MCF 10A (cell line): ENCODE measurements around the gene NUDCD3. TPM values are rescaled to one million over a fixed set of nuclear protein-coding genes. Genes with fewer than 3 reads are reported as not detected.

Experiments used
- BruUV-seq: library from RNA; stranded (reverse); fragments of 400-500 nt; replicated peaks from 2 replicates; lab custom pipeline; 2021; lab: Mats Ljungman, UMichigan
- CTCF ChIA-PET: fragments of 300-600 bp; sonication (Branson Sonifier 250); formaldehyde crosslinking; extraction: SDS; loops from one replicate; lab custom pipeline; 2021; ENCODE audit warnings: antibody characterized with exemption, inconsistent platforms; lab: Yijun Ruan, JAX
- POLR2A ChIA-PET: fragments of 300-600, 350-650 bp; sonication (Branson Sonifier 250); formaldehyde crosslinking; extraction: SDS; loops from one replicate; lab custom pipeline; 2020; ENCODE audit warnings: antibody characterized with exemption, inconsistent platforms; lab: Yijun Ruan, JAX
- DNase-seq: peaks from one replicate; pipeline ENCODE4 v3.0.0-alpha.2; 2018; ENCODE audit not compliant: unreplicated experiment
- H3K27ac Mint-ChIP-seq: one replicate; pipeline ENCODE4 v1.8.0; 2022; ENCODE audit warnings: mild to moderate bottlenecking, low read depth, mixed read lengths; ENCODE audit not compliant: unreplicated experiment
- H3K27me3 Mint-ChIP-seq: one replicate; pipeline ENCODE4 v1.8.0; 2022; ENCODE audit warnings: mixed read lengths; ENCODE audit not compliant: insufficient read depth, unreplicated experiment
- H3K36me3 Mint-ChIP-seq: one replicate; pipeline ENCODE4 v1.8.0; 2022; ENCODE audit warnings: mild to moderate bottlenecking, moderate library complexity, mixed read lengths; ENCODE audit not compliant: insufficient read depth, unreplicated experiment
- H3K4me1 Mint-ChIP-seq: one replicate; pipeline ENCODE4 v1.8.0; 2022; ENCODE audit warnings: mixed read lengths; ENCODE audit not compliant: insufficient read depth, unreplicated experiment
- H3K4me3 Mint-ChIP-seq: one replicate; pipeline ENCODE4 v1.8.0; 2022; ENCODE audit warnings: mild to moderate bottlenecking, moderate library complexity, mixed read lengths; ENCODE audit not compliant: unreplicated experiment
- H3K9me3 Mint-ChIP-seq: one replicate; pipeline ENCODE4 v1.8.0; 2022; ENCODE audit warnings: mixed read lengths; ENCODE audit not compliant: unreplicated experiment
- intact Hi-C: fragments of 100-400 bp; cut with micrococcal nuclease; formaldehyde crosslinking; loops from 2 replicates; pipeline ENCODE4 v1.14.1; 2022
- total RNA-seq: library from RNA; stranded (reverse); gene quantifications from 2 replicates; pipeline ENCODE4 v1.2.3, GENCODE V29; 2022
- TF ChIP-seq, protein P1 (sequence below): fragments of 200-600 bp; IDR thresholded peaks from one replicate; pipeline ENCODE4 v1.8.0; 2022; ENCODE audit warnings: antibody characterized with exemption, mild to moderate bottlenecking; ENCODE audit not compliant: unreplicated experiment

The NUDCD3 gene
- total RNA-seq, 1 experiment from 2014 or later, result 85.5 TPM

DNA sequence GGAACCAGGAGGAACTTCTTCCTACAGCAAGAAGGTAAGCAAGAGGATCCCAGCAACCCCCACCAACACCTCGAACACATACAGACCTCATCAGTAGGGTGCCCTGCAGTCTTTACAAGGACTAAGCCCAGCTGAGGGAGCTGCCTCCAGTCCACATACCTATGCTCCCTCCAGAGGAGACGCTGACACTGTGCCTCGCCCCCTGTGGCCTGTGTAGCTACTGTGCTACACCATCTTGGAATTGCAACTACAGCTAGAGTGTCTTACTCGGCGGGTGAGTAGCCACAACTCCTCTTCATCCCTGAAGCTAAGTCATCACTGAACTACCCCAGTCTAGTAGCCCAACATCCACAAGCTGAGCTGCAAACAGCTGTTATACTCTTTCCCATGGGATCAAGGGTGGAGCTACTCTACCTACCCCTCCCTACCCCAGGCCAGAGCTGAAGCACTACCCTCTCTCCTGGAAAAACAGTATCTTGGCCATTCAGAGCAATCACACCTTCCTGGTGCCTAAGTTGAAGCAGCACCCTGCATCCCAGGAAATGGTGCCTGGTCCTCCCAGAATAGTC is 122.9 kb downstream of the NUDCD3 start:
- no TSS peak for BruUV-seq
- Mint-ChIP-seq H3K4me1 (no peaks in the 10 kb centered on the region), H3K36me3 (no peaks in the 10 kb centered on the region), H3K4me3 (no peak overlapping the region), H3K27me3 (peaks cover 4% of the 10 kb centered on the region), H3K27ac (no peak overlapping the region), H3K9me3 (no peaks in the 10 kb centered on the region)
- no peak for DNase-seq
- ChIA-PET POLR2A (interaction anchor here (0.5 kb wide), 1 partner anchor 203 kb away, joined by 3 read pairs; no protein-coding TSS in a partner anchor), CTCF (interaction anchor here (0.6 kb wide), 1 partner anchor 67 kb away, joined by 3 read pairs; no protein-coding TSS in a partner anchor)
- intact Hi-C loops, result no loop called here
- TF ChIP-seq, protein P1, sequence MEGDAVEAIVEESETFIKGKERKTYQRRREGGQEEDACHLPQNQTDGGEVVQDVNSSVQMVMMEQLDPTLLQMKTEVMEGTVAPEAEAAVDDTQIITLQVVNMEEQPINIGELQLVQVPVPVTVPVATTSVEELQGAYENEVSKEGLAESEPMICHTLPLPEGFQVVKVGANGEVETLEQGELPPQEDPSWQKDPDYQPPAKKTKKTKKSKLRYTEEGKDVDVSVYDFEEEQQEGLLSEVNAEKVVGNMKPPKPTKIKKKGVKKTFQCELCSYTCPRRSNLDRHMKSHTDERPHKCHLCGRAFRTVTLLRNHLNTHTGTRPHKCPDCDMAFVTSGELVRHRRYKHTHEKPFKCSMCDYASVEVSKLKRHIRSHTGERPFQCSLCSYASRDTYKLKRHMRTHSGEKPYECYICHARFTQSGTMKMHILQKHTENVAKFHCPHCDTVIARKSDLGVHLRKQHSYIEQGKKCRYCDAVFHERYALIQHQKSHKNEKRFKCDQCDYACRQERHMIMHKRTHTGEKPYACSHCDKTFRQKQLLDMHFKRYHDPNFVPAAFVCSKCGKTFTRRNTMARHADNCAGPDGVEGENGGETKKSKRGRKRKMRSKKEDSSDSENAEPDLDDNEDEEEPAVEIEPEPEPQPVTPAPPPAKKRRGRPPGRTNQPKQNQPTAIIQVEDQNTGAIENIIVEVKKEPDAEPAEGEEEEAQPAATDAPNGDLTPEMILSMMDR, result no peak

DNA sequence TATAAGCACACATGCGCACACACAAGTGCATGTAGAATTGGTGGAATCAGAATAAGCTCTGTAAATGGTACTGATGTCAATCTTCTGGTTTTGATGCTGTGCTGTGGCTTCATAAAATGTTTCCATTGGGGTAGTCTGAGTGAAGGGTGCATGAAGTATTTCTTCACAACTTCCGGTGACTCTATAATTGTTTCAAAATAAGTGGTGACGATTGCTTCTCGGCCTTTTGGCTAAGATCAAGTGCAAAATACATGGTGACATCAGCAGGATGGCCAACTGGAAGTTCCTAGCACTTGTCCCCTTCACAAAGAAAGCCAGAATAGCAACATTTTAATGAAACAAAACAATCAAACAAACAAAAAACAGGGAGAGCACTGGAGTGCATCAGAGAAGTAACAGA is 123.5 kb downstream of the NUDCD3 start:
- TF ChIP-seq, protein P1, result no peak
- DNase-seq, result no peak
- H3K4me1 Mint-ChIP-seq, result no peaks in the 10 kb centered on the region
- no peak overlapping the region for H3K4me3 Mint-ChIP-seq
- peaks cover 10% of the 10 kb centered on the region for H3K27me3 Mint-ChIP-seq
- H3K27ac Mint-ChIP-seq, result no peak overlapping the region
- no peaks in the 10 kb centered on the region for H3K36me3 Mint-ChIP-seq
- BruUV-seq, result no TSS peak
- CTCF ChIA-PET, result interaction anchor here (0.6 kb wide), 1 partner anchor 68 kb away, joined by 3 read pairs; no protein-coding TSS in a partner anchor
- no peaks in the 10 kb centered on the region for H3K9me3 Mint-ChIP-seq
- intact Hi-C loops, result no loop called here
- POLR2A ChIA-PET, result interaction anchor here (0.7 kb wide), 1 partner anchor 98 kb away, joined by 3 read pairs; no protein-coding TSS in a partner anchor

DNA sequence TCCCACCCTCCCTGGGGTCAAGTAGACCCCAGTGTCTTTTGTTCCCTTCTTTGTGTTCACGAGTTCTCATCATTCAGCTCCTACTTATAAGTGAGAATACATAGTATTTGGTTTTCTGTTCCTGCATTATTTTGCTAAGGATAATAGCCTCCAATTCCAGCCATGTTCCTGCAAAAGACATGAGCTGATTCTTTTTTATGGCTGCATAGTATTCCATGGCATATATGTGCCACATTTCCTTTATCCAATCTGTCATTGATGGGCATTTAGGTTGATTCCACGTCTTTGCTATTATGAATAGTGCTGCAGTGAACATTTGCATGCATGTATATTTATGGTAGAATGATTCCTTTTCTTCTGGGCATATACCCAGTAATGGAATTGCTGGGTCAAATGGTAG is 136.8 kb downstream of the NUDCD3 start:
- BruUV-seq, result no TSS peak
- intact Hi-C loops, result no loop called here
- Mint-ChIP-seq H3K27me3 (peaks cover 46% of the 10 kb centered on the region), H3K27ac (no peak overlapping the region), H3K4me3 (no peak overlapping the region), H3K4me1 (no peaks in the 10 kb centered on the region), H3K9me3 (no peaks in the 10 kb centered on the region), H3K36me3 (no peaks in the 10 kb centered on the region)
- TF ChIP-seq, protein P1, result no peak
- CTCF ChIA-PET, result no interaction called here
- POLR2A ChIA-PET, result no interaction called here
- DNase-seq, result no peak

DNA sequence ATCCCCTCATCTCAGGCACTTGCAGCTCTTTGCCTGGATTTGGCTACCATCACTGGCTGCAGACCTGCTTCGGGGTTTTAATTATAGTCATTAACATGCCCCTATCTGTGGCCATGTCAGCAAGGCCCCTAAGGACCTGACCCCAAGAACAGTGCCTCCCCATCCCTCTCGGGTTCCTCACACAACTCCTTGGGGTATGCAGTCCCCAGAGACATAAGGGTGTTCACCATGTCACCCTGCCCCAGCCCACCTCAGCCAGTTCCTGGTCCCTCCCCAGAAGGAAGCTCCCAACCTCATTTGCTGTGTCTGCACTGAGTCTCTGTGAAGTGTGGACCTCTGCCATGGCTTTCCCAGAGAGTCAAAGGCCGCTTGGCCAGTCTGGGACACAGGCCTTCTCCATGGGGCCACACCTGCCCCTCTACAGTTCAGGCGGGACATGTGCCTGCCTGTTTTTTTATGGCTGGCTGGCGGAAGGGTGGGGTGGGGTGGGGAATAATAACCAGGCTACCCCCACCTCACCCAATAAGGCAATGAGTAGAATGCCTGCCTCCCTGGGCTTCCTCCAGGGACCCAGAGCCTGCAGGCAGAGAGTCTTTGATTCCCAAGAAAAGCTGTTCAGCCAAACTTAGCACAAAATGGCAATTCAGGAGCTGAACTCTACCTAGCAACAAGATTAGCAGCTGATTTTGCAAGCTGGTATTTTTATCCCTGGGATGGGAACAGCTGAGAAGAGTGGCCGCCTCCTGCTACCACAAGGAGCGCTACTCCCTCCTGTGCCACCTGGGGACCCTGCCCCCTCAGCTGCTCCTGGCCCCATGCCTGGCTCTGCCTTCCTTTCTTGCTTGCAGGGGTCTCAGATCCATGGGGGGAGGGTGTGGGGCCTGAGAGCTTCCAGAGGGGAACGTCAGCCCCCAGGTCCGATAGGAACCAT is 141.3 kb downstream of the NUDCD3 start:
- no peak for DNase-seq
- no peak overlapping the region for H3K4me3 Mint-ChIP-seq
- no peaks in the 10 kb centered on the region for H3K36me3 Mint-ChIP-seq
- no peak overlapping the region for H3K27ac Mint-ChIP-seq
- TF ChIP-seq, protein P1, result no peak
- ChIA-PET POLR2A (interaction anchor here (0.9 kb wide), 1 partner anchor 11 kb away, joined by 3 read pairs; no protein-coding TSS in a partner anchor), CTCF (interaction anchor here (0.6 to 0.7 kb wide), 3 partner anchors 197 to 1164 kb away, joined by 3 read pairs; no protein-coding TSS in a partner anchor)
- H3K9me3 Mint-ChIP-seq, result no peaks in the 10 kb centered on the region
- intact Hi-C loops, result no loop called here
- no peaks in the 10 kb centered on the region for H3K4me1 Mint-ChIP-seq
- H3K27me3 Mint-ChIP-seq, result peaks cover 24% of the 10 kb centered on the region
- BruUV-seq, result no TSS peak
